HL-60 (cell line): Measurements from ENCODE around the gene TMEM37.

Experiments used
- CTCF ChIP-seq: IDR thresholded peaks from one replicate; pipeline ENCODE4 v1.5.1; 2011; ENCODE audit warnings: low read length, control low read depth, inconsistent platforms; ENCODE audit not compliant: insufficient read depth
- GABPA ChIP-seq: IDR thresholded peaks from 2 replicates; pipeline ENCODE4 v1.6.1; 2012; ENCODE audit warnings: low read depth
- POLR2AphosphoS5 ChIP-seq: IDR thresholded peaks from 2 replicates; pipeline ENCODE4 v1.6.1; 2012; ENCODE audit warnings: low read depth
- REST ChIP-seq: IDR thresholded peaks from 2 replicates; pipeline ENCODE4 v1.6.1; 2012; ENCODE audit warnings: low read depth; ENCODE audit not compliant: insufficient replicate concordance
- SPI1 ChIP-seq: IDR thresholded peaks from 2 replicates; pipeline ENCODE4 v1.6.1; 2012; ENCODE audit warnings: low read depth, mild to moderate bottlenecking, borderline replicate concordance

- TF ChIP-seq CTCF (no peak), POLR2AphosphoS5 (no peak), GABPA (no peak), REST (no peak), SPI1 (no peak)
Observed at GRCh38 chr2:119414894-119415293, 16.8 kb upstream of the TMEM37 start.
